ENCODE data around the gene BAZ1B.

Gene BAZ1B, protein sequence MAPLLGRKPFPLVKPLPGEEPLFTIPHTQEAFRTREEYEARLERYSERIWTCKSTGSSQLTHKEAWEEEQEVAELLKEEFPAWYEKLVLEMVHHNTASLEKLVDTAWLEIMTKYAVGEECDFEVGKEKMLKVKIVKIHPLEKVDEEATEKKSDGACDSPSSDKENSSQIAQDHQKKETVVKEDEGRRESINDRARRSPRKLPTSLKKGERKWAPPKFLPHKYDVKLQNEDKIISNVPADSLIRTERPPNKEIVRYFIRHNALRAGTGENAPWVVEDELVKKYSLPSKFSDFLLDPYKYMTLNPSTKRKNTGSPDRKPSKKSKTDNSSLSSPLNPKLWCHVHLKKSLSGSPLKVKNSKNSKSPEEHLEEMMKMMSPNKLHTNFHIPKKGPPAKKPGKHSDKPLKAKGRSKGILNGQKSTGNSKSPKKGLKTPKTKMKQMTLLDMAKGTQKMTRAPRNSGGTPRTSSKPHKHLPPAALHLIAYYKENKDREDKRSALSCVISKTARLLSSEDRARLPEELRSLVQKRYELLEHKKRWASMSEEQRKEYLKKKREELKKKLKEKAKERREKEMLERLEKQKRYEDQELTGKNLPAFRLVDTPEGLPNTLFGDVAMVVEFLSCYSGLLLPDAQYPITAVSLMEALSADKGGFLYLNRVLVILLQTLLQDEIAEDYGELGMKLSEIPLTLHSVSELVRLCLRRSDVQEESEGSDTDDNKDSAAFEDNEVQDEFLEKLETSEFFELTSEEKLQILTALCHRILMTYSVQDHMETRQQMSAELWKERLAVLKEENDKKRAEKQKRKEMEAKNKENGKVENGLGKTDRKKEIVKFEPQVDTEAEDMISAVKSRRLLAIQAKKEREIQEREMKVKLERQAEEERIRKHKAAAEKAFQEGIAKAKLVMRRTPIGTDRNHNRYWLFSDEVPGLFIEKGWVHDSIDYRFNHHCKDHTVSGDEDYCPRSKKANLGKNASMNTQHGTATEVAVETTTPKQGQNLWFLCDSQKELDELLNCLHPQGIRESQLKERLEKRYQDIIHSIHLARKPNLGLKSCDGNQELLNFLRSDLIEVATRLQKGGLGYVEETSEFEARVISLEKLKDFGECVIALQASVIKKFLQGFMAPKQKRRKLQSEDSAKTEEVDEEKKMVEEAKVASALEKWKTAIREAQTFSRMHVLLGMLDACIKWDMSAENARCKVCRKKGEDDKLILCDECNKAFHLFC (N-terminal part only)

DNA sequence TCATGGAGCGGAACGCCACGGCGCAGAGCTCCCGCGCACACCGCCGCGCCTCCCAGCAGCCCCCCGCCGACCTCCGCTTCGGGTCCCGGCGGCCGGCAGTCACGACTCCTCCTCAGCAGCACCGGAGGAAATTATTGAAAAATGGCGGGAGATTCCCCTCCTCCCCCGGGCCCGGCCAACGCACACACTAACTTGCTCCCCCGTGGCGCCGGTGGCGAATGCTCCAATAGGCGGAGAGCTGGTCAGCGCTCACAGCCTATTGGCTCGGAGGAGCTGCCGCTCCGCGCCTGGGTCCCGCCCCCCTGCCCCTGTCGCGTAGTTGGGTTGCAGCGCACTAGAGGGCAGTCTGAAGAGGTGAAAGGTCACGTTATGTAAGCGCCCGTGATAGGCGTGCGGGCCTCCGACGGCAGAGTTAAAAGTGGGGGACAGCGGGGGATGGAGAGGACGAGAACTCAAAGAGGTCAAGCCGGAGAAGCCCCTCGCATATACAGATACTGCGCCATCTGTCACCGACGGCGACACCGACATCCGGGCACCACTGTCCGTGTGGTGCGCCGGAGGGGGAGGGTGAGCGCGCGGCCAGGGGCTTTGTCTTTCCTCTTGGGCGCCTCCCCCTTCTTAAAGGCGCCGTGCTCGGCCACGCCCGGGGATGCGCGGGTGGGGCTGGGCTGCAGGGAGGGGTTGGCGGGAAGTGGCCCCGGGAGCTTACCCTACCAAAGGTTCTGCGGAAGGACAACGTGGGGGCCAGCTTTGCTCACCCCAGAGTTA is at the start of gene BAZ1B:
BAZ1B (minus strand) TSS at position 189 of the 768 bp plus-strand sequence. CDS start 360 bp downstream, outside the sequence.
- peak; percentile 98 for DNase-seq (ENCODE audit: low read depth)
- TF ChIP-seq, protein P1, sequence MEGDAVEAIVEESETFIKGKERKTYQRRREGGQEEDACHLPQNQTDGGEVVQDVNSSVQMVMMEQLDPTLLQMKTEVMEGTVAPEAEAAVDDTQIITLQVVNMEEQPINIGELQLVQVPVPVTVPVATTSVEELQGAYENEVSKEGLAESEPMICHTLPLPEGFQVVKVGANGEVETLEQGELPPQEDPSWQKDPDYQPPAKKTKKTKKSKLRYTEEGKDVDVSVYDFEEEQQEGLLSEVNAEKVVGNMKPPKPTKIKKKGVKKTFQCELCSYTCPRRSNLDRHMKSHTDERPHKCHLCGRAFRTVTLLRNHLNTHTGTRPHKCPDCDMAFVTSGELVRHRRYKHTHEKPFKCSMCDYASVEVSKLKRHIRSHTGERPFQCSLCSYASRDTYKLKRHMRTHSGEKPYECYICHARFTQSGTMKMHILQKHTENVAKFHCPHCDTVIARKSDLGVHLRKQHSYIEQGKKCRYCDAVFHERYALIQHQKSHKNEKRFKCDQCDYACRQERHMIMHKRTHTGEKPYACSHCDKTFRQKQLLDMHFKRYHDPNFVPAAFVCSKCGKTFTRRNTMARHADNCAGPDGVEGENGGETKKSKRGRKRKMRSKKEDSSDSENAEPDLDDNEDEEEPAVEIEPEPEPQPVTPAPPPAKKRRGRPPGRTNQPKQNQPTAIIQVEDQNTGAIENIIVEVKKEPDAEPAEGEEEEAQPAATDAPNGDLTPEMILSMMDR (conservative IDR thresholded peaks at IDR 0.05; ENCODE audit: low read length), result 0 out of 2 replicates have a peak, but pooled peaks have one; percentile 5
- H3K4me3 ChIP-seq (ENCODE audit: low read length), result peak within 1 kb of the TSS; percentile 78

DNA sequence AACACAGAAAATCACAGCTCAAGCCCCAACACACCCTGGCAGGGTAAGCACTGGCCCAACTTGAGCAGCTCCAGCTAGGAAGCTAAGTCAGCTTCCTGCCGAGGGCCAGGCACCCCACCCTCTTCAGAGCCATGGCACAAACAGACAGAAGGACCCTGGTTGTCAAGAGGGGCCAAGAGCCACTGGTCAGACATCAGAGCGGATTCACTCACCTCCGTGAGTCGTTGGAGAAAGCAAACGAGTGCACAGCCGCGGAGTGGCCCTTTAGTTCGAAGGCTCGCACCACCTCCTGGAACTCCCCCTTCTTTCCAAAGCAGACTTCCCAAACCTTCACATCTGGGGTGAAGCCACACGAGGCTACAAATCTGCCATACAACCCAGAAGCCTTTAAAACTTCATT is 48.9 kb upstream of the BAZ1B start:
- DNase-seq (ENCODE audit: low read depth), result no peak
- no peak overlapping the region for H3K4me3 ChIP-seq (ENCODE audit: low read length)
- TF ChIP-seq, protein P1 (conservative IDR thresholded peaks at IDR 0.05; ENCODE audit: low read length), result no peak

DNA sequence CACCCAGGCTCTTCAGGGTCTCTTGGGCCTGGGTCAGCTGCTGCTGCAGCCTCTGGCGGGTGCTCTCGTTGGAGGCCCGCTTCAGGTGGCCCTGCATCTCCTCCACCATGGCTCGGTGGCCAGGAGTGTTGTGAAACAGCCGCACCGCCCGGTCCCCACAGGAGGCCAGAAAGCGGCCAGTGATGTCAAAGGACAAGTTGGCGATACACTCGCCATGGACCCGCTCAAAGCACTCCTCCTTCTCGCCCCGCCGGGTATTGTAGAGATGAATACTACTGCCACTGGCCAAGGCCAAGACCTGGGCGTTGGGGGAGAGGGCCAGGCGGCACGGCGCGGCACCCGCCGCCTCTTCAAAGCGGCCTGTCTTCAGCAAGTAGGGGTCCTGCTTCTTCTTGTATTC is 48.4 kb upstream of the BAZ1B start:
- no peak for DNase-seq (ENCODE audit: low read depth)
- TF ChIP-seq, protein P1 (conservative IDR thresholded peaks at IDR 0.05; ENCODE audit: low read length), result no peak
- no peak overlapping the region for H3K4me3 ChIP-seq (ENCODE audit: low read length)

DNA sequence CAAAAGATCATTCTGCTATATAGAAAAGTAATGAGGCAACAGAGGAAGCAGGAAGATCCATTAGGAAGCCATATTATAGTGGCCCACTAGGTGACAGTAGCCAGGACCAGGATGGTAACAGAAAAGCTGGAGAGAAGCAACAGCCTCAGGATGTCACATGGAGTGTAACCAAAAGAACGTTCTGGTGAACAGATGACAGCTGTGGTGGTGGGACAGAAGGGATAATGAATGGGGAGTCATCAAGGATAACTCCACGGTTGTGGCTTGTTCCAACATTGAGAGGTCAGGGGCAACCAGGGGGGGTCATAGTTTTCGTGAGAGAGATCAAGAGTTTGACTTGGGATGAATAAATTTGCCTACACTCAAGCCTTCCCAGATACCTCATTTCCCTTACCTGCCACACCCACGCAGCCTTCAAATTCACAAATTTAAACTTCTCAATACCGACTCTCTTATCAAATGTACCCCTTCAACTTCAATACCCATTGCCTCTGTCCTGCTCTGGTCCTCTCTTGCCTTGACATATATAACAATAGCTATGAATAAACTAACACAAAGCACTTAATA is 47.0 kb upstream of the BAZ1B start:
- no peak for DNase-seq (ENCODE audit: low read depth)
- no peak overlapping the region for H3K4me3 ChIP-seq (ENCODE audit: low read length)
- TF ChIP-seq, protein P1 (conservative IDR thresholded peaks at IDR 0.05; ENCODE audit: low read length), result no peak

DNA sequence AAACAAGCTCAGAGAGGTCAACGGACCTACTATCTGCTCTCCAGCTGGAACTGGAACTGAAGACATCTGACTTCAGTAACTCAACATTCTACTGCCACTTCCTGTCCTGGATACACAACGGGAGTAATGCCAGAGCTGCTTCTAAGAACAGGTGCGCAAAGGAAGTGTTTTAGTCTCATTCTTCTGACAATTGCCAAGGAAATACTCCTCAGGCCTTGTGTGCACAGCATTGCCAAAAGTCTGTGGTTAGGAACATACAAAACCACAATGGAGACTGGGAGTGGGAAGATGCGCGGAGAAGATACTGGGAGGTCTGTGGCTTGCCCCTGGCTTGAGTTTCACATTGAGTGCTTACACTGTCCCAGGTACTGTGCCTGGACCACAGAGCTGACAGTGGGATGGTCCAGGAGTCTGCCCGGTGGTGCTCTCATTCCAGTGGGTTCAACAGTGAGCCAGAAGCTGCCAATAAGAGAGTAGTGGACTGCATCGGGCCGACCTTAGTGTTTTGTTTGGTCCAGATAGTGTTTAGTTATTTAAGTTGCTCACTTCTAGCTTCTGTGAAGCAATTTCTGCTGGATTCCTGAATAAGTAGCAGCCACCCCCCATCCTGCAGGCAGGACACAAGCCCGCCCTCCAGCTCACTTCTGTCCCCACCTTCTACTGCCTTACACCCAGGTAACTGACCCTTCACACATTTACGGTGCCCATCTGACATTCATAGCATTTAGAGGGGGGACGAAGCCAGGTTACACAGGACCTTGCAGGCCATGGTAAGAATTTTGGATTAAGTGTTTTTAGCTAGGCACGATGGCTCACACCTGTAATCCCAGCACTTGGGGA is 46.0 kb upstream of the BAZ1B start:
- peak; percentile 23 for DNase-seq (ENCODE audit: low read depth)
- TF ChIP-seq, protein P1 (conservative IDR thresholded peaks at IDR 0.05; ENCODE audit: low read length), result no peak

More for the DNA sequence above, 46.0 kb upstream of the BAZ1B start:
- no peak overlapping the region for H3K4me3 ChIP-seq (ENCODE audit: low read length)

Data from AG10803 (cell line).